ENCODE results near the gene KRTAP10-6.
"Not testable (repeated sequence)": the region's sequence is repeated elsewhere in the genome, so short reads cannot be mapped to it uniquely, and the experiment has no call there.

KRTAP10-6 gene

DNA sequence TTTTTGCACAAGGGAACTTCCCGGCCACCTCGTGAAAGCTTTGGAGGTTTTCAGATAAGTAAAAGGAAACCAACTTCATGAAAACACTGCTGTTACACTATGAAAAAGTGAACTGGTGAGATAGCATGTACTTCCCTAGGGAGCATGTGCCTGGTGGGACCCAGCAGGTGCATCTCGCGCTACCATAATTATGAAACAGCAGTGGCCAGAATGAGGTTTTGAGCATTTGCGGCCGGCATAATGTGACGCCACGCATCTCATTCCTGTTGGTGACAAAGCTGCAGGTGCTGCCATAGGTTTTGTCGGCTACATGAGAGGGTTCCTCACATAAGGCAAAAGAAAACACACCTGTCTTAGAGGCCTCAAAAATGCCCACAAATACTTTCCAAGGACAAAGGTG lies 35.4 kb downstream of the KRTAP10-6 start:
- no peak for DNase-seq (ENCODE audit: low spot score)

DNA sequence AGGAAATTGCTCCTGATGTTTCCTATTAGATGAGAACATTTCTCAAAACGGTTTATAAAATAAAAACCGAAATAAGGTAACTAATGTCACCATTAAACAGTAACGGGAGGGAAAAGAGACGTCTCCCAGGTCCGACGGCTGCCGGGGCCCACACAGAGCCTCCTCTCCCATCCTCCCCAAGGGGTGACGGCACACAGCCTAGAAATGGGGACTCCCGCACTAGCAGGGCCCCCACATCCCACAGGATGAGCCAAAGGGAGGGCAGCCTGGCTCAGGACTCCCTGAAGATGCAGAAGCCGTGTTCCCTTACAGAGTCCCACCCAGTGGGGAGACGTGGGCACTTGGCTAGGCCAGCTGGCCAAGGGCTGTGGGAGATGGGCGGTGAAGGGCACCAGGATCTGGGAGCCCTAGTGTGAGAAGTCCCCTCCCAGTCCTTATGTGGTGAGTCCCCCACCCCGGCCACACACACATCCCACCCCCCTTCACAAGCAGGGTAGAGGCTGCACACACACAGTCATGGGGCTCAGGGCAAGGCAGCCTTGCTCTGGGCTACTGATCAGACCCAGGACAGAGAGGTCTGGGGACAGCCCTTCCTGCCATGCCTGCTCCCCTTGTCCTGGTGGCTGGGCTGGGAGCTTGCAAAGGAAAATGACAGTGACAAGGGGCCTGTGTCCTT lies 37.0 kb downstream of the KRTAP10-6 start:
- no peak for DNase-seq (ENCODE audit: low spot score)

DNA sequence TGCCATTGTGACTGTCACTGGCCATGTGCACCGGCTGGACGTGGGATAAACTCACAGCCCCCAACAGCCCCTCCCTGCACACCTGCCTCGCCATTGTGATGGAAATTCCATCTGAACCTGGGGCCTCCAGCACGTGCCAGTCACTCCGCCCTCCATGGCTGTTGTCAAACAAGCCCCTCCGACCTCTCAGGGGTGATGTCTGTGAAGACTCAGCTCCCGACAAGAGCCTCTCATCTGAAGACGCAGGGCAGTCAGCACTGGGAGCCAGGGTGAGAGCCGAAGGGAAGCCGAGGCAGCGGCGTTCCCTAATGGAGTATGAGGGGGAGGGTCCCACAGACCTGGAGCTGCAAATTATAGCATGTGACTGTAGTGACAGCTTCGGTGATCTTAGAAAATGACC lies 39.6 kb downstream of the KRTAP10-6 start:
- no peak for DNase-seq (ENCODE audit: low spot score)

DNA sequence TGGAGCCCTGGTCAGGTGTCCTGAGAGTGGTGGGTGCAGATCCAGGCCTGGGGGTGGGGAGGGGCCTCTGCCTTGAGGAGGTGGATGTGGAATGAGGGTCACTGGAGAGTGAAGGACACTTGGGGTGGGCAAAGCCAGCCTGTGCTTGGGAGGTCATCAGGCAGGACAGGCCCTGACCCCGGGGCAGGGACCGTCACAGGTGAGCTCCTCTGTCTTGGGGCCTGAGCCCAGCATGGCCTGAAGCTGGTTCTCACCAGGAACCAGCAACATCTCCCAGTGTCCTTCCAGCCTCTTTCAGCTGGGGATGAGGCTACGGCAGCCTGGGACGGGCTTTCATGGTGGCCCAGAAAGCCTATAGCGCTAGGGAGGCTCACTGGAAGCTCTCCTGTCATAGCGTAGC lies 40.2 kb downstream of the KRTAP10-6 start:
- no peak for DNase-seq (ENCODE audit: low spot score)

DNA sequence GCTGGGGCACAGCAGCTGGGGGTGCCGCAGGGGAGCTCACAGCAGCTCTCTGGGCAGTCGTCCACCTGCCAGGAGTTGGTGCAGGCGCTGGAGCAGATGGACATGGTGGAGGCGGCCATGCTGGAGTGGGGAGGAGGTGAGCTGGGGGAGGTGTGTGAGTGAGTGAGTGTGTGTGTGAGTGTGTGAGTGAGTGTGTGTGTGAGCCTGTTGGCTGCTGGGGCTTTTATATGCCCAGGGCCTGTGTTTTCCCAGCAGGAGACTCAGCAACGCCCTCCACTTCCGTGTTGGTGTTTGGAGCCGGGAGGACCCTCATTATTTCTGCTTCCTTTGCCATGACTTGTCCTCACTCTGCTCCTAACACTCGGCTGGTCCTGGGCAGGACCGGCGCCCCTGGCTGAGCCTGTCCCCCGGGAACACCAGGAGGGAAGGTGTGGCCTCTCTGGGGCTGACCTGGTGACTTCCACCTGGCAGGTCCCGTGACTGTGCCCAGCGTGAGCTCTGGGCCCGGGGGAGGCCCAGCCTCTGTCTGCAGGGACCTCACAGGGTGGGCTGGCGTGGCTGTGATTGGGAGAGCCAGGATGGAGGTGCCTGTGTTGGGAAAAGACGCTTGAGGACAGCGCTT lies 40.9 kb downstream of the KRTAP10-6 start, which contains the start of gene KRTAP10-2:
KRTAP10-2 (minus strand) TSS at position 166 of the 622 bp plus-strand sequence; CDS start at position 119, 47 bp downstream.
- no peak for DNase-seq (ENCODE audit: low spot score)

DNA sequence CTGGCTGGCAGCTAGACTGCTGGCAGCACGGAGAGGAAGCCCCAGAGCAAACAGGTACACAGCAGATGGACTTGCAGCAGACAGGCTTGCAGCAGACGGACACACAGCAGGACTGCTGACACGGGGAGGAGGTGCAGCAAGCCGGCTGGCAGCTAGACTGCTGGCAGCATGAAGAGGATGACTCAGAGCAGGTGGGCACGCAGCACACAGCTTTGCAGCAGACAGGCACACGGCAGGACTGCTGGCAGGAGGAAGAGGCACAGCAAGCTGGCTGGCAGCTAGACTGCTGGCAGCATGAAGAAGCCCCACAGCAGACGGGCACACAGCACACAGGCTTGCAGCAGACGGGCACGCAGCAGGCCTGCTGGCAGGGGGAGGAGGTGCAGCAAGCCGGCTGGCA lies 41.5 kb downstream of the KRTAP10-6 start:
- no peak for DNase-seq (ENCODE audit: low spot score)

DNA sequence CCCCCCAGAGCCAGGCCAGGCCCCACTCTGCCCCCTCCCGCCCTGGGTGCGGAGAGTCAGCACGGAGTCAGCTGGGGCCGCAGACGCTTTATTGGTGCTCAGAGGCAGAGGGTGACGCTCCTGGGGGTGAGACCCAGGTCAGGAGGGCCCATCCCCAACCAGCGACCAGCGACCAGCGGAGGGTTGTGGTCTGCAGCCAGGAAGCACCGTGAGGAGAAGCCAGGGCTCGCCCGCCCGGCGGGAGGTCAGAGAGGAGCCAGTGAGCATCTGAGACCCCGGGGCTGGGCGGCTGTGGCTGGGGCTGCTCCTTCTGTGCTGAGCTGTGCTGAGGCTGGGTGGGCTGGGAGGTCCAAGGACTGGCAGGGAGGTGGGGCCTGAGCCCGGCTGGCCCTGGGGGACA lies 42.0 kb downstream of the KRTAP10-6 start:
- DNase-seq (ENCODE audit: low spot score) = not testable (repeated sequence)

DNA sequence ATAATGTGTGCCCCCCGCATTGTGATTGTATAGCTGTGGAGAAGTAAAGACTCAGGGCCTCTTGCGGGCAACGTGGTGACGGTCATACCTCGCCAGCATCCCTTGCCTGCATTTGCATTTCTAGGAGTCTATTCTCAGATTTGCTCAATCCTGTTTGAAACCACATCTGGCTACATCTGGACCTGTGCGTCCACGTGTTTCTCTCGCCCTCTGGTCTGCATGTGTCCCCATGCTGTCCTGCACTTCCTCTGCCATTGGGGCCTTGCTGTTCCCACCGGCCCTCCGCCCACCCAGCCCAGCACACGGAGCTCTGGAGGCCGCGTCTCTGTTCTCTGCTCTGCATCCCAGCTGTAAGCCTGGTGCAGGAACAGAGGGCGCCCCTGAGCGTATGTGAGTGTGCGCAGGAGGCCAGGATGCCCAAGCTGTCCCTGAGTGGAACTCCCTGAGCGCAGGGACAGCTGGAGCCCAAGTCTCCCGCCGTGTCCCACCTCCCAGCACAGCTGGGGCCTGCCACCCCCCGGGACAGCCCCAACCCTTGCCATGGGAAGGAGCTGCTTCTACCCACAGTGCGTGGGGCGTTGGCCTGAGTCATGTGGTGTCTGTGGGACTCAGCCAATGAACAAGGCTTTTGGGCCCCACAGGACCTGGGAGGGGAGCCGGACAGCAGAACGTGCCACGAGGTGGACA lies 42.6 kb downstream of the KRTAP10-6 start:
- no peak for DNase-seq (ENCODE audit: low spot score)

DNA sequence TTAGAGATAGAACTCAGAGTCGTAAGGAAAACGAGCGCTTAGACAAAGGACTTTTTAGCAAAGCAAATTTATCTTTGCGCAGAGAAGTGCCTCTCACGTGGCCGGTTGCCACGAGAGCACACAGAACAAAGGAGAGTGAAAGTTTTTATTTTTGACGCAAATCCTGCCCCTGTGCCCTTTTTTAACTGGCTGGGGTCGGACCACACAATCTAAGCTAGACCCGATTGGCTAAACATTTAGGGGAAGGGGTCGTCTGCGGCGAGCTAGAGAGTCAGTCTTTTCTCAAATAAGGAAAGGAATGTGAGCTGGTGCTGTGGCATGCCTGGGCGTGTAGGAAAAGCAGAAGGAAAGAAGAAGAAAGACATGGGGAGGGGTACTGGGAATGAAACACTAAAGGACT lies 43.4 kb downstream of the KRTAP10-6 start:
- DNase-seq (ENCODE audit: low spot score) = no peak

DNA sequence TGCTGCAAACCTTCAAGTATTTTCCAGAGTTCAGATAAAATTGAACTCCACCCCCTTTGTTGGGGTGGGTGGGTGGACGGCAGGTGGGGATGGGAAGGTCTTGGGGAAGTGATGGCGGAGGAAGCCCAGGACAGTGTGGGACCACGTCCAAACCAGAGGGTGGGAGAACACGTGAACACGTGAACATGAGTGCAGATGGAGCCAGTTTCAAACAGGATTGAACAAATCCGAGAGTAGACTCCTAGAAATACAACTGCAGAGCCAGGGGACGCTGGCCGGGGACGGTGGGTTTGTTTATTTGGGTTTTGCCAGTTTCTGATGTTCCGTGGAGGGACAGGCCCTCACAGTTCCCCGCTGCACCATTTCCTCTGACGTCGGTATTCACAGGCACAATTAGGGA lies 43.9 kb downstream of the KRTAP10-6 start:
- no peak for DNase-seq (ENCODE audit: low spot score)

DNA sequence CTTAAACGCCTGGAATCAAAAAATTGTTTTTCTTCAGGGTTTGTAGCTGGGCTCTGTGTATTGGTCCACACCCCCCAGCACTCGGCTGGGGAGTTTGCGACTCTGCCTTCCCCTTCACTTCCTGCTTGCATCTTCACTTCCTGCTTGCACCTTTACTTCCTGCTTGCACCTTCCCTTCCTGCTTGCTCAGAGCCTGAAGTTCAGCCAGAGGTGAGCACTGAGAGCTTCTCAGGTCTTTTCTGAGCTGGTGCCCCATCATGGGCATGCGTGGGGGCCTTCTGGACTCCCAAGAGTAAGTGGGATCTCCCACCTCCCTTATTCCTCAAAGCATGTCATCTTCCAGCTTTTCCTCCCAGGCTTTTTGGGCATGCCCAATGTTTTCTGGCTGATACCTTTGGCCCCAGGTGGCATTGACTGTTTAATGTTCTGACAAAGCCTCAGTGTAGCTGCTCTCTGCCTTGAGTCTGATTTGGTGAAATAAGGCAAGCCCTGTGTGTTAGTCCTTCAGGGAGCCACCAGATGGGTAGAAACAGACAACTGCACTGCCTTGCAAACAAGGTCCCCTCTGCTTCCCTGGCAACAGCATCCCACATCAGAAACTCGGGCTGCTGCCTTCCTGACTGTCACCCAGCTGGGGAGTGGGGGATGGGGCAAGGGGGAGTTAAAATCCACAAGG lies 44.5 kb downstream of the KRTAP10-6 start:
- DNase-seq (ENCODE audit: low spot score) = no peak

DNA sequence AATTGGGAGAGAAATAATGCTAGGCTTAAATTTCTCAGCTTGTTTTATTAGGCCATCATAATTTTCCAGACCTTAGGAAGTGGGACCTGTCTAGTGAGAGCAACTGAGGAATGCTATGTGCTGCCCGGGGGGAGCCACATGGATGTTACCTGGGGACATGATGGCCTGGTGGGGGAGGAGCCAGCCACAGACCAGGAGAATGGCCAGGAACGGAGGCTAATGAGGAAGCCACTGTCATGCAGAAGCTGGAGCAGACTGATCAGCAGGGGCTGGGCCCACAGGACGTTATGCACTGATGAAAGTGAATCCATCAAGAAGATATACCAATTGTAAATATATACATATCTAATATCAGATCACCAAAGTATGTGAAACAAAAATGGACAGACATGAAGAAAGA lies 47.7 kb downstream of the KRTAP10-6 start:
- no peak for DNase-seq (ENCODE audit: low spot score)

DNA sequence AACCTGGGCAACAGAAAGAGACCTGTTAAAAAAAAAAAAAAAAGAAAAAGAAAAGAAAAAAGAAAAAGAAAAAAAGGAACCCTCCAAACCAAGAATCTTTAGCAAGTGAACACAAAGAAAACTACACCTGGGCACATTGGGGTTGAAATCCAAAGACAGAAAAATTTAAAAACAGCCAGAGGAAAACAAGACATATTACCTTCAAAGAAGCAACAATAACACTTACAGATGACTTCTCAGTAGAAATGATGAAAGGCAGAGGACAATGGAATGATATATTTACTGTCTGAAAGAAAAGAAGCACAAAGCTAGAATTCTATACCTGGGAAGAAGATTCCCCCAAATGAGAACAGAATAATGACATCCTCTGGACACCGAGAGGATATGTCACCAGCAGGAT lies 49.6 kb downstream of the KRTAP10-6 start:
- DNase-seq (ENCODE audit: low spot score) = no peak

Data from HuH-7.5 (cell line).